RWPE1 (cell line): Measurements from ENCODE around the gene HS6ST3.

ENCODE experiments used
- CTCF ChIA-PET: fragments of 350-600 bp; sonication (Branson Sonifier 250); formaldehyde crosslinking; extraction: SDS; loops from one replicate; lab custom pipeline; 2021; lab: Yijun Ruan, JAX
- POLR2A ChIA-PET: fragments of 400-600 bp; formaldehyde crosslinking; extraction: SDS; loops from one replicate; lab custom pipeline; 2020; ENCODE audit warnings: antibody characterized with exemption; ENCODE audit not compliant: low non-redundant PET; lab: Yijun Ruan, JAX
- DNase-seq: peaks from one replicate; pipeline ENCODE4 v3.0.0; 2012; ENCODE audit warnings: low spot score
- H3K27ac ChIP-seq: fragments of 450-650 bp; 2 replicates; pipeline ENCODE4 v1.5.1; 2017
- TF ChIP-seq, protein P1 (sequence below): fragments of 450-650 bp; conservative IDR thresholded peaks from 2 replicates; pipeline ENCODE4 v1.5.1; 2017; ENCODE audit warnings: low read depth, mild to moderate bottlenecking

Gene HS6ST3

DNA sequence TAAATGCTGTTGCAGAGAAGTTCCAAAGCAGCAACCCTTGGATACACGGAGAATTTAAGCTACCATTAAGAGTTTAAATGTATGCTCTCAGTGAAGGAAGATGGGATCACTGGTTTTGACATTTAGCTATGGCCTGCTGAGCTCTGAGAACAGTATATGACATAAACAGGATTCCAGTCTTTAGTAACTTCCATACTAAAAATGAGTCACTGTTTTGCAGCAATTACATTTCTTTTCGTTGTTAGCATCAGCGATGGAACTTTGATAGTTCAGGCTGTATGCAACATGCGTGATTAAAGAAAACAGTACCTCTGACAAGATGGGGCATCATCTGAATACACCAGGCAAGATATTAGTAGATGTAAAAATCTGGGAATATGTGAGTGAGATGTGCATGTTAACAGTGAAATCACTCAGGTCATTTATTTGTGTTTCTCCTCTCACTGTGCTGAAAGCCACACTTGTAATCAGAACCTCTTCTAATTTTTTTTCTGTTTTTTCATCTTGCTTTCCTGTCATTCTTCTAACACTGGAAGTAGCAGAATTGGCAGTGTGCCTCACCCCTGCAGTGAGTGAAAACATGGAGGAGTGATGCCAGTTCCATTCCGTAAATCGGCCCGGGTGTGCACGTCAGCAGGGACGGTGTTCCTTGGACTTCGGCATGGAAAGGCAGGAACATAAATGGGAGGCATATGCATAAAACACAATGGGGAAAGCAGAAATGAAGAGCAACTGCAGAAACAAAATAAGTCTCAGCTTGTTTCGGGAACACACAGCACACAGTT is 542.8 kb downstream of the HS6ST3 start:
- ChIA-PET POLR2A (no interaction called here), CTCF (no interaction called here)
- H3K27ac ChIP-seq: no peak overlapping the region
- TF ChIP-seq, protein P1, sequence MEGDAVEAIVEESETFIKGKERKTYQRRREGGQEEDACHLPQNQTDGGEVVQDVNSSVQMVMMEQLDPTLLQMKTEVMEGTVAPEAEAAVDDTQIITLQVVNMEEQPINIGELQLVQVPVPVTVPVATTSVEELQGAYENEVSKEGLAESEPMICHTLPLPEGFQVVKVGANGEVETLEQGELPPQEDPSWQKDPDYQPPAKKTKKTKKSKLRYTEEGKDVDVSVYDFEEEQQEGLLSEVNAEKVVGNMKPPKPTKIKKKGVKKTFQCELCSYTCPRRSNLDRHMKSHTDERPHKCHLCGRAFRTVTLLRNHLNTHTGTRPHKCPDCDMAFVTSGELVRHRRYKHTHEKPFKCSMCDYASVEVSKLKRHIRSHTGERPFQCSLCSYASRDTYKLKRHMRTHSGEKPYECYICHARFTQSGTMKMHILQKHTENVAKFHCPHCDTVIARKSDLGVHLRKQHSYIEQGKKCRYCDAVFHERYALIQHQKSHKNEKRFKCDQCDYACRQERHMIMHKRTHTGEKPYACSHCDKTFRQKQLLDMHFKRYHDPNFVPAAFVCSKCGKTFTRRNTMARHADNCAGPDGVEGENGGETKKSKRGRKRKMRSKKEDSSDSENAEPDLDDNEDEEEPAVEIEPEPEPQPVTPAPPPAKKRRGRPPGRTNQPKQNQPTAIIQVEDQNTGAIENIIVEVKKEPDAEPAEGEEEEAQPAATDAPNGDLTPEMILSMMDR: no peak
- DNase-seq: no peak

DNA sequence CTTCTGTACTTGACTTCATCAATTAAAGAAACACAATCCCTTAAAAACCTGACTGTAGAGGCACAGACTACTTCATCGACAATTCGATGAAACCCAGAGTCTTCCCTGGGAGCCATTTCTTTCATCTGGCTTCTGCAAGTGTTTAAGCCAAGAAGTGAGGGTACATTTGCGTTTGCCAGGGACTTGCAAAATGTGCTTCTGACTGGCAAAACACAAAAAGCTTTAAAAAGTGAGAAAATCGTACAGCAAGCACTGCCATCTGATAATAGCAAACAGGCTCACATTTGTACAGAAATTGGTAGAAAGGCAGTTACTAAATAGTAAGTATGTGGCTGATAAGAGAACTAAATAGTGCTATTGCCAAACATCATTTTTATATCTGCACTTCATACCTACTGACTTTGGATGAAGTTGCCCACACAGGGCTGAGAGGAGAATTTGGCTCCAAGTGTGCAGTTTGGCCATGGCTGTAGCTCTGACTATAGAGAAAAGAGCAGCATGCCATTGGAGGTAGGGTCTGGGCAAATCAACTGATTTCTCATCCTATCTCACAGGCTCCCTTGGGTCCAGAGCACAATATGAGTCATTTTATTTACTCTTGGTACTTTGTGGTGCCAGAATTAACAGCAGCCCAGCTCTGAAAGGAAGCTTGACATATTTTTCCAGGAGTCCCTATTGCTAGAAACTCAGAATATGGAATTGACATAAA is 546.2 kb downstream of the HS6ST3 start:
- DNase-seq: no peak
- TF ChIP-seq, protein P1: no peak
- ChIA-PET POLR2A (no interaction called here), CTCF (no interaction called here)
- H3K27ac ChIP-seq: no peak overlapping the region

DNA sequence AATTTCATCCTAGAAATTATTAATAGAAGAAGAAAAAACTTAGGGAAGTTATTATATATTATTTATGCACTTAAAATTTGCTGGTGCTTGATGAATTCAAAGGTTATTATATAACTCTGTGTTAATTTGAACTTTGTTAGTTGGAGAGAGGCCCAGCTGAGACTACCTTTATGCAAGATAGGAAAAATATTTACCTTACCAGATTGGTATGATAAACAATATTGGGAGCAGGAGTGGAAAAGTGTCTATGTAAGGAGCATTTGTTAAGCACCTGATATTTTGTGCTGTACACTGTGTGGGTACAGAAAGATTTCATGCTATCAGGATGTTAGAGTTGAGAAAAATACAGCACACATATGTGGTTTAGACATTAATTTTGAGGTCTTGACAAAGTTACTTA is 547.1 kb downstream of the HS6ST3 start:
- no peak for DNase-seq
- H3K27ac ChIP-seq: no peak overlapping the region
- POLR2A ChIA-PET: no interaction called here
- TF ChIP-seq, protein P1: no peak
- CTCF ChIA-PET: no interaction called here

DNA sequence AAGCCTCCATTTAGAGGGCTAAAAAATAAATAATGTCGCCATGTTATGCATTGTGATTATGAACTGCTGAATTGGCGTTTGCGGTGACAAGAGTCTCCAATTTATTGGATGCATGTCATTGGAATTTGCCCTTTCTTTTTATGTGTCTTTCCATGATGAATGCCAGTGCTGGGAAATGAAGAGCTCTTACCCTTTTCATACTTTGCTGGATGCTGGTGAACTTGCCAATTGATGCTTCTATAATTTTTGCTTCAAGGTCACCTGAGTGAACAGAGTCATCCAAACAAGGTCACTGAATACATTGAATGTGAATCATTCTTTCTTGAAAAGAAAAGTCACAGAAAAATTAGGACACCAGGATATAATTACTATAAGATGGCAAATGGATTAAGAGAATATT is 556.2 kb downstream of the HS6ST3 start:
- no peak overlapping the region for H3K27ac ChIP-seq
- TF ChIP-seq, protein P1: no peak
- DNase-seq: no peak
- ChIA-PET POLR2A (no interaction called here), CTCF (no interaction called here)

DNA sequence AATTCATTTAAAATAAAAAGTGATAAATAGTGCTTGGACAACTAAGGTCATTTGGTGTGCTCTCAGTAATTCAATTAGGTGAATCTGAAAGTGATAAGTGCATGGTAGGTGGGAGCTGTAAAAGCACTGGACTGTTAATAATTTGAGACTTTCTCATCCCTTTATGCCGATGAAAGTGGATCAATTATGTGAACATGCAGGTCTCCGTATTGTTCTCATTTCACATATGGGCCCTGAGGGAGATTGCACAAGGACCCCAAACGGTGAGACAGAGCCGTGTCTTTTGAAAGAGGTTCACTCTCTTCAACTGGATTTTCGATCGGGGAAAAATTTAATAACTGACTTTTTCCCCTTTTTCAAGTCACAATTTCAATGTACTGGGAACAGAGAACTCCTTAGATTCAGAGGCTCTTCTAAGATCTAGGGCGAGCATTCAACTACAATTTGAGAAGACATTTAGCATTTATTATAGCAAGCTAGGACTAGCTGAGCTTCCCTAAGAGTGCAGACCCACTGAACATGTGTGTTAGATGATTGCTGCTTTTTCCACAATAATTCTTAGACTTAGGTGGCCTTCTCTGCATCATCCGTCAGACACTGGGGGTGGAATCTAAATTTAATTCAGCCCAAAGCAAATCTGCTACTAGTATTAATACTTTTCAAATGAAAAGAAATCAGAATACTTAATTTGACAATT is 556.8 kb downstream of the HS6ST3 start:
- TF ChIP-seq, protein P1: no peak
- DNase-seq: no peak
- ChIA-PET CTCF (no interaction called here), POLR2A (no interaction called here)
- no peak overlapping the region for H3K27ac ChIP-seq

DNA sequence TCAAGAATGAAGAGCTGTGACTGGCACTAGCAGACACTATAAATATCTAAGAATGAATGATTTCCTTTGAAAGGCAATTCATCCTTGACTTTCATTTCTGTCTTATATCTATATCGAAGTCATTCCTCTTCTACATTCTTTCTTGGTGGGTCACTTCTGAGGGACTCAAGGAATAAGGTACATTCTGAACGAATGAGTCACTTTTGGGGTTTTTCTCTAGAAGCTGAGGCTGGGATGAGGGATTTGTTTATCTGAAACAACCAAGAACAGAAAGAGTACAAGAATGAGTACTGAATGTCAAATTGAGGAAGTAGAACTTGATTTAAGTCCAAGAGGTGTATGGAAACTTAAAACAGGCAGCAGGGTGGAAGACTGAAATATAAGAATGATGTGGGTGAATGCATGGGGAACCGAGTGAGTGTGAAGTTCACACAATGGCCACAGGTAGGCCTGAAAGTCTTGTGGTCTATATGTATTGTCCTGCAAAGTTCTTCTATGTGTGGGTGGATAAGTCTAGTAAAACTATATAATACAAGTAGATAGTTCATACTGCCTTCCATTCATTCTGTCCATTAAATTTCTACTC is 560.5 kb downstream of the HS6ST3 start:
- H3K27ac ChIP-seq: no peak overlapping the region
- TF ChIP-seq, protein P1: no peak
- ChIA-PET CTCF (no interaction called here), POLR2A (no interaction called here)
- DNase-seq: no peak
